K562 (cell line): ENCODE results near the gene SMG6. TPM values are rescaled to one million over a fixed set of nuclear protein-coding genes. Genes with fewer than 3 reads are reported as not detected.

Experiments
- ZNF407 ChIP-seq: fragments of 450-650 bp; IDR thresholded peaks from 2 replicates; pipeline ENCODE4 v1.6.1; 2016; ENCODE audit warnings: low read depth
- polyA plus RNA-seq, 8 experiments: library from polyadenylated mRNA; depleted of rRNA in 4 of 8; stranded (reverse) in 5 of 8; unstranded in 3 of 8; fragments of >200 nt; fragmentation: Nextera tagmentation in 2 of 8; fragmentation: Illumina TruSeq in 1 of 8; extraction: Ambion mirVana in 2 of 8; extraction: Trizol in 1 of 8; gene quantifications; 2 replicates each; pipeline versions ENCODE4 v1.2.1 to v1.2.3, GENCODE V29; 2011 to 2014; ENCODE audit warnings: inconsistent platforms in 1 of 8, missing spikeins in 1 of 8
- total RNA-seq, 7 experiments: library from RNA; depleted of rRNA in 6 of 7; stranded (reverse); fragments of >200 nt in 6 of 7; fragmentation: Illumina TruSeq in 2 of 7; extraction: Trizol in 2 of 7; gene quantifications; 2 replicates each; pipeline versions ENCODE4 v1.2.1 to v1.2.3, GENCODE V29; 2011 to 2021; ENCODE audit warnings: low replicate concordance in 1 of 7

Gene SMG6
- total and polyA plus RNA-seq, 9 of the 15 experiments (the other 6 are each of a cell fraction or from before 2014, with no cell fraction given), result 0.44 to 13.9 (median 6.0) TPM

GRCh38 chr17:2058586-2059546, 244.7 kb downstream of the SMG6 start (continued):
- no peak for TF ChIP-seq ZNF407
